NCI-H510A (cell line): ENCODE measurements around the gene CDKN1A.
"Not testable (repeated sequence)": the region's sequence is repeated elsewhere in the genome, so short reads cannot be mapped to it uniquely, and the experiment has no call there.

Experiments
- DNase-seq: peaks from one replicate; lab custom pipeline; 2025; lab: John Stamatoyannopoulos, UW

Gene CDKN1A

DNA sequence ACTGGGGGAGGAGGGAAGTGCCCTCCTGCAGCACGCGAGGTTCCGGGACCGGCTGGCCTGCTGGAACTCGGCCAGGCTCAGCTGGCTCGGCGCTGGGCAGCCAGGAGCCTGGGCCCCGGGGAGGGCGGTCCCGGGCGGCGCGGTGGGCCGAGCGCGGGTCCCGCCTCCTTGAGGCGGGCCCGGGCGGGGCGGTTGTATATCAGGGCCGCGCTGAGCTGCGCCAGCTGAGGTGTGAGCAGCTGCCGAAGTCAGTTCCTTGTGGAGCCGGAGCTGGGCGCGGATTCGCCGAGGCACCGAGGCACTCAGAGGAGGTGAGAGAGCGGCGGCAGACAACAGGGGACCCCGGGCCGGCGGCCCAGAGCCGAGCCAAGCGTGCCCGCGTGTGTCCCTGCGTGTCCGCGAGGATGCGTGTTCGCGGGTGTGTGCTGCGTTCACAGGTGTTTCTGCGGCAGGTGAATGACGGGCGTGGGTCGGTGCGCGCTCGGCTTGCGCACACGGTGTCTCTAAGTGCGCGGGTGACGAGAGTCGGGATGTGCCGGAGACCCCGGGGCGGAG lies at the start of gene CDKN1A:
CDKN1A (plus strand) TSS at position 227 of the 555 bp plus-strand sequence. CDS start 5,388 bp downstream, outside the sequence.
- peak; percentile 93 for DNase-seq

DNA sequence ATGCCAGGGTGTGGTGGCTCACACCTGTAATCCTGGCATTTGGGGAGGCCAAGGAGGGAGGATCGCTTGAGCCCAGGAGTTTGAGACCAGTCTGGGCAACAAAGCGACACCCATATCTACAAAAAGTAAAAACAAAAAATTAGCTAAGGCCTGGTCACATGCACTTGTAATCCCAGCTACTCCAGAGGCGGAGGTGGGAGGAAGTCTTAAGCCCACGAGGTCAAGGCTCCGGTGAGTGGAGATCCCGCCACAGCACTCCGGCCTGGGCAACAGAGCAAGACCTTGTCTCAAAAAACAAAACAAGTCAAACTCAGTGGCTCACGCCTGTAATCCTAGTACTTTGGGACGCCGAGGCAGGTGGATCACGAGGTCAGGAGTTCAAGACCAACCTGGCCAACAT lies 48.7 kb upstream of the CDKN1A start:
- no peak for DNase-seq

DNA sequence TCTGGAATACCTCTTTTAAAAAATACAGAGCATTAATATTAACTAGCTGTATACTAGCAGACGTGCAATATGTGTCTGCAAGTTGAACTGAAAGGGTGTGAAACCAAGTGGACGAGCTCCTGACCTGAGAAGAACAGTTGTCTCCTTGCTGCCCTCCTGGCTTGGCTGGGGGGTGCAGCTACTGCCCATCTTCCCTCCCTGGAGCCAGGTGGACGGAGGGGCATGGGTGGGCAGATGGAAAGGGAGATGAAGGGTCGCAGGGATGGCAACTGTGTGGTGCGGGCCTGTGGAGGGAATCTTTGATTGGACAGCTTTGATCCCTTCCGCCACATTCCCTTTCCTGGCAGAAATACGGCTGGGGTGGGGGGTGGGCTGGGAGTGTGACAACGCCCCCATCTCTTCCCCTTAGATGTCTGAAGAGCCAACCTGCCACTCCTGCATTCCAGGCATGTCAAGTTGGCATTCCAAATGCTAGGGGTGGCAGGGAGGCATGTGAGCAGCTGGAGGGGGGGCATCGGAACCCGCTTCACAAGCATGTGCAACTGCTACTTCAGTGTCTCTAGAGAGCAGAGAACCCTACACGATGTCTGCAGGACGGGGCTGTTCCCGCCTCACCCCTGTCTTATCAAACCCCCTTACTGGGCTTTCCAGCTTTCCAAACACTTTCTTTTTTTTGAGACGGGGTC lies 47.0 kb upstream of the CDKN1A start:
- no peak for DNase-seq

DNA sequence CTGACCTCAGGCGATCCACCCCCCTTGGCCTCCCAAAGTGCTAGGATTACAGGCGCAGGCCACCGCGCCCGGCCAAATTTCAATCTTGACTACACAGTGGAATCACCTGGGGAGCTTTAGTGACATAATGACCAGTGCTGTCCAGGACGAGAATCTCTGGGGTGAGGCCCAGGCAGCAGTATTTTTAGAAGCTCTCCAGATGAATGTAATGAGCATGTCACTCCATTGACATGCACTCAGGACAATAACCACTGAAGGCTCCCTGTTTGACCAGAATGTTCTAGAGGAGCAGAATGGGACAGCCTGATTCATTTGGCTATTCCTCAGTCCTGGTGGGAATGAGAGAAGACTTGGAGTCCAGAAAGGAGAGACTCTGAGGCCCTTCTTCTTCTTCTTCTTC lies 45.1 kb upstream of the CDKN1A start:
- no peak for DNase-seq

GRCh38 chr6:36633915-36634314 lies 44.6 kb upstream of the CDKN1A start:
- DNase-seq, result no peak

DNA sequence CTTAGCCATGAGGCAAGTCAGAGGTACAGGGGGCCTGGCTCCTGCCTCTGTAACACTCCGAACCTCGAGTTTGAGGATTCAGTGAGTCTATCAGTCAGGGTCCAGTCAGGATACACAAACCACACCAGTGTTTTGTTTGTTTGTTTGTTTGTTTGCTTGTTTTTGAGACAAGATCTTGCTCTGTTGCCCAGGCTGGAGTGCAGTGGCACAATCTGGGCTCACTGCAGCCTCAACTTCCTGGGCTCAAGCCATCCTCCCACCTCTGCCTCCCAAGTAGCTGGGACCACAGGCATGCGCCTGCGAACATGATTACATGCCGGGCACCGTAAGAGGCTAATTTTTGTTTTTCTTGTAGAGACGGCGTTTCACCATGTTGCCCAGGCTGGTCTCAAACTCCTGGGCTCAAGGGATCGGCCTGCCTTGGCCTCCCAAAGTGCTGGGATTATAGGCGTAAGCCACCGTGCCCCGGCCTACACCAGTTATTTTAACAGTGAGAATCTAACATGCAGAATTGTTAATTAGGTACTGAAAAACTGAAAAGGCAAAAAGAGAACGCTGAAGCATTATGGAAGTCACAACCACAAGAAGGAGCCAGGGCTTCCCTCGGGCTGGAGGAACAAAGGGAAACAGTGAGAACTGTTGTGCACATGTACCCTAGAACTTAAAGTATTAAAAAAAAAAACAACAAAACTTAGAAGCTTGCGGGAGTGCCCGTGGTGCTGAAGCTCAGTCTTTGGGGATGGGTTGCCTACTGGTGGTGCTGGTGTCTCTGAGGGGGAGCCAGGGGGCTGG lies 44.0 kb upstream of the CDKN1A start:
- no peak for DNase-seq

GRCh38 chr6:36636283-36636682 lies 42.2 kb upstream of the CDKN1A start:
- DNase-seq, result no peak

DNA sequence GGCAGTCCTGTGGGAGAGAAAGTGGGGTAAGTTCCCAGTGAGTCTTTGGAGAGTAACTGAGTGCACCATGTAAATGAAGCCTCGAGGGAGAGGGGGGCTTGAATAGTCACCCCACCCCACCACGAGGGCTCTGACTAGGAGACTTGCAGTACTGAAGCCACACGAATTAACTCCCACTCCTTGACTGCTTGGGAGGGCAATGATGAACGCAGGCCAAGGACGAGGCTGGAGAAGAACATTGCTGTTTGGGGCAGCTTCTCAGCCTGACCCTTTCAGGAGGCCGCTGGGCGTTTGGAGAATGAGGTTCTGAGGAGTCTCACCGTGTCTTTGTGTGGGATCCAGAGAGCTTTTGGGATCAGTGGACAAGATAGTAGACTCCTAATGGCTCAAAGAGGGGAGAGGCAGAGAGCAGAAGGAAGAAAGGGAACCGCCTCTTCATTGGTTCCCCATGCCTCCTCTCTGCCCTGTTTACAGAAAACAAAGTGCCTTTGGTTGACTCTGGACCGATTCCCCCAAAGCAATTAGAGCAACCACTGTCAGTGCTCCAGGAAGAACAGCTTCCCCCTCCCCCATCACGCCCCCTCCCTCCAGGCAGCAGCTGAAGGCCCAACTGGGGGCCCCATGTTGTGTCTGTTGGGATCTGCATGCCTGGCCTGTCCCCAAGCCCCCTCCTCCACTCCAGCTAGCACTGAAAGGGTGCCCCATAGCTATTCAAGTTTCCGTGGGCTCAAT lies 41.7 kb upstream of the CDKN1A start:
- DNase-seq, result no peak

DNA sequence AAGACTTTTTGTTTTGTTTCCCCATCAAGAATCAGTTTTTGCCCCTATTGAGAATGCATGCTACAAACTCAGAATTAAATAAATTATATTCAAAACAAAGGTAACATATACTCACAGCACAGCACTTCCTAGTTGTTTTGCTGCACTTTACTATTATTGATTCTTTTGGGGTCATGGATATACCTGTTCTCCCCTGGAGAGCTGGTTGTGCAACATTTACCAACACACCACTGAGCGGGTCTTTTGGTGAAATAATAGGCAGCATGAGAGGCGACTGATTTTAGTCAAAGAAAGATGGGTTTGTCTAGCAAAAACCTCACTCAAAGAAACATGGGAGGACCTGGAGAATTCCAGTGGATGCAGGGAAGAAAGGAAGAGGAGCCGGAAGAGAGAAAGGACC lies 39.9 kb upstream of the CDKN1A start:
- no peak for DNase-seq

- DNase-seq, result no peak
These were observed 39.2 kb upstream of the CDKN1A start for GRCh38 chr6:36639171-36639808.

DNA sequence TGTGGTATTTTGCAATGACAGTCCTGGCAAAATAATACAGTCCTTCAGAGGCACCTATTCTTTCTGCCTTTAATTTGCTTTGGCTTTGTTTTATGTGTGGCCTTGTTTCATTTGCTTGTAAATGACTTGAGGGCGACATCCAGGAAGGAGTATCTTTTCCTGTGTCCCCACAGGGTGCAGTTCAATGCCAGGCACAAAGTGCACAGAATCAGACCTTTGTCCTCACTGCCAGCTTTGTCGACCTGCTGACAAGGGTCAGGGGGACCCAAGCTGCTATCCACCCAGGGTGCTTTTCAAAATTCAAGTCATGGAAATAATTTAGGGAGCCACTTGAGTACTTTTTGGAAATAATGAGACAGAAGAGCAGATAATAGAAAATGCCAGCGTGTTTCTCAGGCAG lies 37.0 kb upstream of the CDKN1A start:
- DNase-seq, result no peak

- DNase-seq, result no peak
These were observed 35.3 kb upstream of the CDKN1A start for GRCh38 chr6:36642913-36643817.

DNA sequence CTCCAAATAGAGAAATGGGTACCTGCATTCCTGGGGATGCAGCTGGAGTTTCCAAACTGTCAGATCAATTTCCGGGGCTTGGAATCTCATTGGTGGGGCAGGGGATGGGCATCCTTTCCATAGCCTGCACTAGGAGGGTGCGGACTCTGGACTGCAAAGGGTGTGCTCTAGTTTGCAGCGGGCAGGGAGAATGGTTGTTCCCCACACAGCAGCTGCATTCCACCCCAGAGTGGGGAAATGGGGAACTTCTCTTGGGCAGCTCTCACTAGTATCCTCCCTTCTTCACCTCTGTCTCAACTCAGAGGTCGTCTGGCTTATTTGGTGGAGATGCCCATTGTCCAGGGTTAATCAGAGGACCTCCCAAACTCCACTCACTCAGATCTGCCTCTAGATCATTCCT lies 34.5 kb upstream of the CDKN1A start:
- DNase-seq, result no peak

DNA sequence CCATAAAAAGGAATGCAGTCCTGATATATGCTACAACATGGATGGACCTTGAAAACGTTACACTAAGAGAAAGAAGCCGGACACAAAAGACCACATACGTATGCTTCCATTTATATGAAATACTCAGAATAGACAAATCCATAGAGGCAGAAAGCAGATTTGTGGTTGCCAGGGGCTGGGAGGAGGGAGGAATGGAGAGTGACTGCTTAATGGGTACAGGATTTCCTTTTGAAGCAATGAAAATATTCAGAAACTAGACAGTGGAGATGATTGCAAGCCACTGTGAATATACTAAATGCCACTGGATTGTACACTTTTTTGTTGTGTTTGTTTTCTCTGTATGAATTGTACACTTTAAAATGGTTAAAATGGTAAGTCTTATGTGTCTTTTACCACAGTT lies 29.4 kb upstream of the CDKN1A start:
- DNase-seq, result no peak

DNA sequence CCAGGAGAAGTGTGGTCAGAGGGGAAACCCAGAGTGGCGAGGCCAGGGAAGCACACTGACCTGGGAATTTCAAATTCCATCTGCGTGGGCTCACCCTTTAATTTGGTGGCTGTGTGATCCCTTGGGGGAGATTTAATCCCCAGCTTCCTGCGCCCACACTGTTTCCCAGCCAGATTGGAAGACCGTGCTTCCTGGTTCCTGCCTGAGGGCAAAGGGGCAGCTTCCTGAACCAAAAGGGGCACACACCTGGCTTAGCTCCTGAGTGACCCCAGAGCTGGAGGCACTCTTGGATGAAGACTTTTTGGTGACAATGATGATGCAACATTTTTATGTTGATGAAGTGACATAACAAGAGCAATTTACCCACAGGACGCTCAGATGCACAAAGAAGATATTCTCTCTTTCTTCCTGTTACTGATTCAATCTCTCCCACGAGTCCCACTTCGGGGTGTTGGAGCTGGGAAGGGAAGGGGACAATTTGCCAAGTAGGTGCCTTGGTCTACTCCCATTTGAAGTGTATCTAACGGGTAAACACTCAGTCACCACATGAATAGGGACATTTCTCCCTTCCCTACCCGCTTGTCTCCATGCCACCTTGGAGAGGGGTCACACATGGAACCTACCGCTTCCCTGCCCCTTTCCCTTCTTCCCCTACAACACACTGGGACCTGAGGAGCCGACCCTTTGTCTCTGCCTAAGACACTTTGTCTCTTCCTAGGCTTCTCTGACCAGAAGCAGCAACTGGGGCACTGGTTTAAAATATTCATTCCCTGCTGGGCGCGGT lies 28.6 kb upstream of the CDKN1A start:
- no peak for DNase-seq

GRCh38 chr6:36650848-36651478 lies 27.6 kb upstream of the CDKN1A start:
- no peak for DNase-seq

DNA sequence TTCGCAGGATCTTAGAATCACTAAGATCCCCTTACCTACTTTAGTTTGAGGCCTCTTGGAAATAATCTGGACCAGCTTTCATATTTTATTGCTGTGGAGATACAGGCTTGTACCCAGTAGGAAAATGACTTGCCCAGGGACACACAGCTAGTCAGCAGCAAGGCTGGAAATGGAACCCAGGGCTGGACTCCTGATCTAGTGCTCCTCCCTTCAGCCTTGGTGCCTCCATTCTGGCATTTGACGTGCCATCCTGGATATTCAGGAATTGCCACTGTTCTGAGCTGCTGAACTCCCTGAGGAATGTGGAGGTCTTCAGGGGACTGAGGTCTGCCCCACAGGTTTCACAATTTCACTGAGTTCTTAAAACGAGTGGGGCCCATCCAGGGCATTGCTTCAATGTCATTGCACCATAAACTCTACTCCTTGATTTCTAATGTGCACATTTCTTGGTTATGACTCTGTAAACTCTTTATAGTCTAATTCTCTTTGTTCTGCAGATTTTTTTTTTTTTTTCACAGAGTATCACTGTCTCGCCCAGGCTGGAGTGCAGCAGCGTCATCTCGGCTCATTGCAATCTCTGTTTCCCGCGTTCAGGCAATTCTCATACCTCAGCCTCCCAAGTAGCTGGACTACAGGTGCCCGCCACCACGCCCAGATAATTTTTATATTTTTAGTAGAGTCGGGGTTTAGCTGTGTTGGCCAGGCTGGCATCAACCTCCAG lies 26.7 kb upstream of the CDKN1A start:
- DNase-seq, result no peak

DNA sequence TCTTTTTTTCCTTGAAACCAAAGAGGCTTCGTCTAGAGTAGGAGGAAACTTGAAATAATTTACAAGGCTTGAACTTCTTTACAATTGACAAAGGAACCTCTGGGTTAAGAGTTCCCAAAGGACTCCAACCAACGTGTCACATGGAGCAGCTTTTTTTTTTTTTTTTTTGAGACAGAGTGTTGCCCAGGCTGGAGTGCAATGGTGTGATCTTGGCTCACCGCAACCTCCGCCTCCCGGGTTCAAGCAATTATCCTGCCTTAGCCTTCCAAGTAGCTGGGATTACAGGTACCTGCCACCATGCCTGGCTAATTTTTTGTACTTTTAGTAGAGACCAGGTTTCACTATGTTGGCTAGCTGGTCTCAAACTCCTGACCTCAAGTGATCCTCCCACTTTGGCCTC lies 24.0 kb upstream of the CDKN1A start:
- DNase-seq, result not testable (repeated sequence)

DNA sequence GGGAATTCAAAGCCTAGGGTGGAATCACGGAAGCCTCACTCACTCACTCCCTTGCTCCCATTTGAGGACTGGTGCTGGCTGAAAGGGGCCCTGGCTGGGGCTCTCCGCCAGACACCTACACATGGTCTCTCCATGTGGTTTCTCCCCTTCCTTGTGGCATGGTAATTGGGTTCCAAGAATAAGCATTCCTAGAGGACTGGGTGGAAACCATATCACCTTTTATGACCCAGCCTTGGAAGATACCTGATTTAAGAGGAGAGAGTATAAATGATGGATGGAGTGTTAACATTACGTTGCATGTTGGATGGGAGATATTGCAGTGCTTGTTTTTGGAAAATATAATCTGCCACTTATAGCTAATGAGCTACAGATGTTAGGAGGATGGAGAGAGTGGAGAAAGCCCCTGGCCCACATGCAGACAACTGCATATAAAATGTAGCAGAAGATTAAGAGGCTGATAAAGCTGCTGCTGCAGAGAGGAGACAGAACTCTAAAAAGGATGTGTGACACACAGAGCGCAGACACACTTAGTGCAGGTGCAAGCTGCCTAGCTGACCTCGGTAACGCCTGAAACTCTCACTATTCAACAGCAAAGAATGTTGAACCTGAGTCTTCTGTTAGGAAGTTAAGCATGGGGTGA lies 23.3 kb upstream of the CDKN1A start:
- DNase-seq, result no peak
